Measurements from ENCODE around the gene PCDHGB3. TPM values are rescaled to one million over a fixed set of nuclear protein-coding genes. Genes with fewer than 3 reads are reported as not detected.

PCDHGB3 gene
- total RNA-seq, 4 donors from 2014 or later: 0.26 to 2.7 (median 2.2) TPM

DNA sequence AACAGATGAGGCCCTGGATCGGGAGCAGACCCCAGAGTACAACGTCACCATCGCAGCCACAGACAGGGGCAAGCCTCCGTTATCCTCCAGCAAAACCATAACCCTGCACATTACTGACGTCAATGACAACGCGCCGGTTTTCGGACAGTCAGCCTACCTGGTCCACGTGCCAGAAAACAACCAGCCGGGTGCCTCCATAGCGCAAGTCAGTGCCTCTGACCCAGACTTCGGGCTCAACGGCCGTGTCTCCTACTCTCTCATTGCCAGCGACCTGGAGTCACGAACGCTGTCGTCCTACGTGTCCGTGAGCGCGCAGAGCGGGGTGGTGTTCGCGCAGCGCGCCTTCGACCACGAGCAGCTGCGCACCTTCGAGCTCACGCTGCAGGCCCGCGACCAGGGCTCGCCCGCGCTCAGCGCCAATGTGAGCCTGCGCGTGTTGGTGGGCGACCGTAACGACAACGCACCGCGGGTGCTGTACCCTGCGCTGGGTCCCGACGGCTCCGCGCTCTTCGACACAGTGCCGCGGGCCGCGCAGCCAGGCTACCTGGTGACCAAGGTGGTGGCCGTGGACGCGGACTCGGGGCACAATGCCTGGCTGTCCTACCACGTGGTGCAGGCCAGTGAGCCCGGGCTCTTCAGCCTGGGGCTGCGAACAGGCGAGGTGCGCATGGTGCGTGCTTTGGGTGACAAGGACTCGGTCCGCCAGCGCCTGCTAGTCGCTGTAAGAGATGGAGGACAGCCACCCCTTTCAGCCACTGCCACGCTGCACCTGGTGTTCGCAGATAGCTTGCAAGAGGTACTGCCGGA lies 49.2 kb downstream of the PCDHGB3 start:
- intact Hi-C loops (cut with DNase I): loop anchor here (10.0 kb wide), 2 partner anchors 106 to 136 kb away; no protein-coding TSS in a partner anchor

DNA sequence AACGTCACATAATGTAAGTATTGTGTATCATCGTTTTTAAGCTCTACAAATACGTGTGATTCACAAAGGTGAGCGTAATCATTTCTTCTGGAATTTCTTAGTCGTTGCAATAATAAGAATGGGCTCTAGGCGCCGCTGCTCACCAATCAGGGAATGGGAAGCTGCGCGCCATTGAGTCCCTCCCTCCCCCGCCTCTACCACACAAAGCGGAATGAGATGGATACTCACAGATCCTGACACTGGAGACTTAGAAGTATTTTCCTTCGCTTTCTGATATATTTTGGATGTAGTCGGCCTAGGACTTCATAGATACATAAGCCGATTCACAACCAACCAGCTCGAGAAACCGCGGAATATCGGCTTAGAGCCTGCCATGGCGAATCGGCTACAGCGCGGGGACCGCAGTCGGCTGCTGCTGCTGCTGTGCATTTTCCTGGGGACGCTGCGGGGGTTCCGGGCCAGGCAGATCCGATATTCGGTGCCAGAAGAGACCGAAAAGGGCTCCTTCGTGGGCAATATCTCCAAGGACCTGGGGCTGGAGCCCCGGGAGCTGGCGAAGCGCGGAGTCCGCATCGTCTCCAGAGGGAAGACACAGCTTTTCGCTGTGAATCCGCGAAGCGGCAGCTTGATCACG lies 50.9 kb downstream of the PCDHGB3 start, which contains the start of gene PCDHGA11:
PCDHGA11 (plus strand) TSS at position 197 of the 634 bp plus-strand sequence; CDS start at position 374, 177 bp downstream.
- no peak for TF ChIP-seq POLR2A (IDR thresholded peaks at IDR 0.05)
- TF ChIP-seq, protein P1, sequence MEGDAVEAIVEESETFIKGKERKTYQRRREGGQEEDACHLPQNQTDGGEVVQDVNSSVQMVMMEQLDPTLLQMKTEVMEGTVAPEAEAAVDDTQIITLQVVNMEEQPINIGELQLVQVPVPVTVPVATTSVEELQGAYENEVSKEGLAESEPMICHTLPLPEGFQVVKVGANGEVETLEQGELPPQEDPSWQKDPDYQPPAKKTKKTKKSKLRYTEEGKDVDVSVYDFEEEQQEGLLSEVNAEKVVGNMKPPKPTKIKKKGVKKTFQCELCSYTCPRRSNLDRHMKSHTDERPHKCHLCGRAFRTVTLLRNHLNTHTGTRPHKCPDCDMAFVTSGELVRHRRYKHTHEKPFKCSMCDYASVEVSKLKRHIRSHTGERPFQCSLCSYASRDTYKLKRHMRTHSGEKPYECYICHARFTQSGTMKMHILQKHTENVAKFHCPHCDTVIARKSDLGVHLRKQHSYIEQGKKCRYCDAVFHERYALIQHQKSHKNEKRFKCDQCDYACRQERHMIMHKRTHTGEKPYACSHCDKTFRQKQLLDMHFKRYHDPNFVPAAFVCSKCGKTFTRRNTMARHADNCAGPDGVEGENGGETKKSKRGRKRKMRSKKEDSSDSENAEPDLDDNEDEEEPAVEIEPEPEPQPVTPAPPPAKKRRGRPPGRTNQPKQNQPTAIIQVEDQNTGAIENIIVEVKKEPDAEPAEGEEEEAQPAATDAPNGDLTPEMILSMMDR (IDR thresholded peaks at IDR 0.05): peak in 5 of 6 experiments; percentile 15 to 44 (median 24)
- DNase-seq: no peak
- peaks cover 23 to 100% (median 92%) of the 10 kb centered on the region in 3 donors for H3K9me3 ChIP-seq
- no peak within 1 kb of the TSS for H3K27ac ChIP-seq
- peaks cover 0 to 36% (median 0%) of the 10 kb centered on the region in 4 donors for H3K27me3 ChIP-seq
- intact Hi-C loops (cut with DNase I): no loop called here
- H3K4me1 ChIP-seq: peaks cover 0 to 8% (median 0%) of the 10 kb centered on the region in 3 donors
- H3K4me3 ChIP-seq: peak within 1 kb of the TSS in 3 of 4 donors; percentile 24 to 58 (median 31)
- peaks cover 0 to 9% (median 0%) of the 10 kb centered on the region in 3 donors for H3K36me3 ChIP-seq
- WGBS, 2 donors: 13 to 28% methylated on average over 16 to 31 of the region's 42 CpGs

More for the DNA sequence above, 49.2 kb downstream of the PCDHGB3 start:
- Histone ChIP-seq H3K4me3 (peak overlapping the region in 1 of 4 donors; percentile 57), H3K36me3 (peaks cover 0 to 9% (median 0%) of the 10 kb centered on the region in 3 donors), H3K4me1 (peaks cover 0 to 8% (median 0%) of the 10 kb centered on the region in 3 donors), H3K27ac (no peak overlapping the region), H3K9me3 (peaks cover 23 to 100% (median 92%) of the 10 kb centered on the region in 3 donors), H3K27me3 (peaks cover 0 to 47% (median 0%) of the 10 kb centered on the region in 4 donors)
- no peak for TF ChIP-seq POLR2A (IDR thresholded peaks at IDR 0.05)
- TF ChIP-seq, protein P1 (IDR thresholded peaks at IDR 0.05): no peak
- WGBS, 2 donors: 34 to 47% methylated on average over 8 to 14 of the region's 74 CpGs
- no peak for DNase-seq

DNA sequence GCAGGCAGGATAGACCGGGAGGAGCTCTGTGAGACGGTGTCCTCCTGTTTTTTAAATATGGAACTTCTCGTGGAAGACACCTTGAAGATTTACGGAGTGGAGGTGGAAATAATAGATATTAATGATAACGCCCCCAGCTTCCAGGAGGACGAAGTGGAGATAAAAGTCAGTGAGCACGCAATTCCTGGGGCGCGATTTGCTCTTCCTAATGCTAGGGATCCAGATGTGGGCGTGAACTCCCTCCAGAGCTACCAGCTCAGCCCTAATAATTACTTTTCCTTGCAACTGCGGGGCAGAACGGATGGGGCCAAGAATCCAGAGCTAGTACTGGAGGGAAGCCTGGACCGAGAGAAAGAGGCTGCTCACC lies 51.4 kb downstream of the PCDHGB3 start:
- Histone ChIP-seq H3K27ac (no peak overlapping the region), H3K4me3 (peak overlapping the region in 3 of 4 donors; percentile 24 to 58 (median 31)), H3K27me3 (peaks cover 0 to 36% (median 0%) of the 10 kb centered on the region in 4 donors), H3K4me1 (peaks cover 0 to 8% (median 0%) of the 10 kb centered on the region in 3 donors), H3K36me3 (peaks cover 0 to 9% (median 0%) of the 10 kb centered on the region in 3 donors), H3K9me3 (peaks cover 23 to 100% (median 93%) of the 10 kb centered on the region in 3 donors)
- intact Hi-C loops (cut with DNase I): no loop called here
- 14 to 16% methylated on average over 12 to 13 of the region's 13 CpGs for WGBS, 2 donors
- no peak for DNase-seq
- TF ChIP-seq, protein P1 (IDR thresholded peaks at IDR 0.05): no peak
- no peak for TF ChIP-seq POLR2A (IDR thresholded peaks at IDR 0.05)

Other genes with a start within 250 kb of the PCDHGB3 start
- 1 to 10 TPM in 2 of 4 donors, under 1 TPM in 2; 0.30 to 2.4 (median 1.3) TPM for gene PCDHB4, start 248.4 kb upstream of the PCDHGB3 start, total RNA-seq
- gene PCDHB5, start 235.0 kb upstream of the PCDHGB3 start, total RNA-seq: 1 to 10 TPM in 2 of 4 donors, under 1 TPM in 2; 0.11 to 1.3 (median 0.86) TPM
- under 1 TPM in 1 of 4 donors, not detected in 3; 0.19 TPM for gene PCDHB6, start 220.2 kb upstream of the PCDHGB3 start, total RNA-seq
- under 1 TPM in 3 of 4 donors, not detected in 1; 0.76 to 0.95 (median 0.87) TPM for gene PCDHB7, start 197.6 kb upstream of the PCDHGB3 start, total RNA-seq
- under 1 TPM in 3 of 4 donors, not detected in 1; 0.09 to 0.38 (median 0.32) TPM for gene PCDHB8, start 192.5 kb upstream of the PCDHGB3 start, total RNA-seq
- gene PCDHB16, start 187.9 kb upstream of the PCDHGB3 start, total RNA-seq: 1 to 10 TPM in 1 of 4 donors, under 1 TPM in 3; 0.11 to 1.3 (median 0.61) TPM
- gene PCDHB9, start 183.1 kb upstream of the PCDHGB3 start, total RNA-seq: under 1 TPM in 3 of 4 donors, not detected in 1; 0.30 to 0.57 (median 0.44) TPM
- 1 to 10 TPM in 2 of 4 donors, under 1 TPM in 2; 0.26 to 1.3 (median 0.76) TPM for gene PCDHB10, start 177.9 kb upstream of the PCDHGB3 start, total RNA-seq
- gene PCDHB11, start 170.6 kb upstream of the PCDHGB3 start, total RNA-seq: 1 to 10 TPM in 1 of 4 donors, under 1 TPM in 3; 0.26 to 2.1 (median 0.49) TPM
- gene PCDHB12, start 161.5 kb upstream of the PCDHGB3 start, total RNA-seq: 1 to 10 TPM in 3 of 4 donors, under 1 TPM in 1; 0.22 to 2.6 (median 1.6) TPM
- 1 to 10 TPM; 2.0 to 2.7 (median 2.3) TPM for gene PCDHB13, start 156.3 kb upstream of the PCDHGB3 start, total RNA-seq
- gene PCDHB14, start 146.9 kb upstream of the PCDHGB3 start, total RNA-seq: 1 to 10 TPM; 1.5 to 2.9 (median 2.4) TPM
- 1 to 10 TPM in 2 of 4 donors, under 1 TPM in 2; 0.09 to 1.3 (median 1.0) TPM for gene PCDHB15, start 124.8 kb upstream of the PCDHGB3 start, total RNA-seq
- 1 to 10 TPM in 1 of 4 donors, under 1 TPM in 3; 0.29 to 2.2 (median 0.87) TPM for gene SLC25A2, start 66.2 kb upstream of the PCDHGB3 start, total RNA-seq
- gene TAF7, start 49.5 kb upstream of the PCDHGB3 start, total RNA-seq: 10 to 100 TPM; 29.8 to 42.3 (median 35.6) TPM
- gene PCDHGA1, start 39.7 kb upstream of the PCDHGB3 start, total RNA-seq: under 1 TPM; 0.19 to 0.66 (median 0.34) TPM
- gene PCDHGA2, start 31.5 kb upstream of the PCDHGB3 start, total RNA-seq: 1 to 10 TPM in 1 of 4 donors, under 1 TPM in 3; 0.15 to 2.9 (median 0.61) TPM
- gene PCDHGA3, start 26.4 kb upstream of the PCDHGB3 start, total RNA-seq: 1 to 10 TPM in 1 of 4 donors, under 1 TPM in 3; 0.45 to 1.5 (median 0.52) TPM
- 1 to 10 TPM in 3 of 4 donors, under 1 TPM in 1; 0.29 to 1.9 (median 1.5) TPM for gene PCDHGB1, start 20.1 kb upstream of the PCDHGB3 start, total RNA-seq
- 1 to 10 TPM in 2 of 4 donors, under 1 TPM in 2; 0.12 to 2.9 (median 1.1) TPM for gene PCDHGA4, start 15.2 kb upstream of the PCDHGB3 start, total RNA-seq
- gene PCDHGB2, start 10.2 kb upstream of the PCDHGB3 start, total RNA-seq: 1 to 10 TPM in 3 of 4 donors, under 1 TPM in 1; 0.09 to 2.9 (median 1.8) TPM
- gene PCDHGA5, start 6.1 kb upstream of the PCDHGB3 start, total RNA-seq: 1 to 10 TPM in 3 of 4 donors, under 1 TPM in 1; 0.38 to 2.3 (median 1.8) TPM
- gene PCDHGA6, start 3.6 kb downstream of the PCDHGB3 start, total RNA-seq: 1 to 10 TPM in 3 of 4 donors, under 1 TPM in 1; 0.76 to 2.9 (median 2.0) TPM
- 1 to 10 TPM in 3 of 4 donors, under 1 TPM in 1; 0.32 to 3.2 (median 2.5) TPM for gene PCDHGA7, start 12.5 kb downstream of the PCDHGB3 start, total RNA-seq
- gene PCDHGB4, start 17.5 kb downstream of the PCDHGB3 start, total RNA-seq: 1 to 10 TPM; 1.2 to 3.8 (median 2.8) TPM
- 1 to 10 TPM in 3 of 4 donors, under 1 TPM in 1; 0.41 to 1.7 (median 1.4) TPM for gene PCDHGA8, start 22.4 kb downstream of the PCDHGB3 start, total RNA-seq
- 1 to 10 TPM; 5.5 to 7.5 (median 6.7) TPM for gene PCDHGB5, start 27.7 kb downstream of the PCDHGB3 start, total RNA-seq
- 1 to 10 TPM; 3.8 to 5.5 (median 5.1) TPM for gene PCDHGA9, start 32.5 kb downstream of the PCDHGB3 start, total RNA-seq
- gene PCDHGB6, start 37.8 kb downstream of the PCDHGB3 start, total RNA-seq: 1 to 10 TPM; 1.4 to 5.7 (median 4.2) TPM
- gene PCDHGA10, start 42.7 kb downstream of the PCDHGB3 start, total RNA-seq: 1 to 10 TPM; 4.1 to 8.0 (median 7.3) TPM
- gene PCDHGB7, start 47.4 kb downstream of the PCDHGB3 start, total RNA-seq: 10 to 100 TPM in 1 of 4 donors, 1 to 10 TPM in 3; 4.1 to 10.9 (median 5.8) TPM
- gene PCDHGA11, start 50.8 kb downstream of the PCDHGB3 start, total RNA-seq: 1 to 10 TPM; 1.1 to 4.2 (median 3.5) TPM
- 1 to 10 TPM; 2.0 to 8.0 (median 2.5) TPM for gene PCDHGA12, start 60.3 kb downstream of the PCDHGB3 start, total RNA-seq
- 10 to 100 TPM; 36.6 to 52.5 (median 38.6) TPM for gene PCDHGC3, start 105.7 kb downstream of the PCDHGB3 start, total RNA-seq
- gene PCDHGC4, start 114.8 kb downstream of the PCDHGB3 start, total RNA-seq: 1 to 10 TPM in 3 of 4 donors, under 1 TPM in 1; 0.21 to 3.3 (median 2.1) TPM
- 1 to 10 TPM in 3 of 4 donors, under 1 TPM in 1; 0.26 to 1.7 (median 1.5) TPM for gene PCDHGC5, start 118.8 kb downstream of the PCDHGB3 start, total RNA-seq
- gene DIAPH1, start 248.8 kb downstream of the PCDHGB3 start, total RNA-seq: 100 to 1,000 TPM in 3 of 4 donors, 10 to 100 TPM in 1; 63.0 to 157 (median 124) TPM

Measured in esophagus squamous epithelium (tissue), 5 donors.